Fibroblast of peridontal ligament (primary cell): ENCODE measurements around the gene ZNF12.
"Not testable (repeated sequence)": the region's sequence is repeated elsewhere in the genome, so short reads cannot be mapped to it uniquely, and the experiment has no call there.

Source experiments
- DNase-seq: peaks from one replicate; pipeline ENCODE4 v3.0.0-alpha.2; 2010; ENCODE audit errors: extremely low read depth

The ZNF12 gene

DNA sequence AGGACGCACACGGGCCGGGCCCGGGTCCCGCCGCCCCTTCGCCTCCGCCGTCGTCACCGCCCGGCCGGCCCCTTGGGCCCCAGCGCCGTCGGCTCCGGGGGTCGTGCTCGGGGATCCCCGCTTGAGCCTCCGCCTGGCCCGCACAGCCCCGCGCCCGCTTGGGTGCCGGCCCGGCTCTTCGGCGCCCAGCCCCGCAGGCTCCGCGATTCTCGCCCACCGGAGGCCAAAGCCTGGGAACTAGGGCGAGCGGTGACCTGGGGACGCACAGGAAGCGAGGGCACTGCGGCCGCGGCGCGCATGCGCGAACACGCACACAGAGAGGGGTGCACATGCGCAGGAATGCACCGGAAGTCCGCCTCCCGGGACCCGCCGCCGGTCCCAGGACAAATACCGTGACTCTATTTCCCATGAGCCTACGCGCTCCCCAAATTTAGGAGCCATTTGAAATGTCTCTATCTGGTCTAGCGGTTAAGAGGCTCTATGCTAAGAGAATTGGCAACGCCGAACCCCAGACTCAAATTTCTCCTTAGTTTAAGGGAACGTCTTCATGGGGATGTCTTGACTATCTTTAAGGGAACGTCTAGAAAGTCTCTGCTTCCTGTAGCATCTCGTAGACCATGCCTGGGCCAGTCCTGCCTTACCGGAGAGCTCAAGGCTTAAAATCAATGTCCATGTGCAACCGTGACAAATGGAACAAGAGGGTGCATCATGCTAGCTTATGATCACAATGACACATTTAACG is at the start of gene ZNF12:
ZNF12 (minus strand) TSS at position 282 of the 742 bp plus-strand sequence. CDS start 1,774 bp downstream, outside the sequence.
- peak; percentile 91 for DNase-seq

DNA sequence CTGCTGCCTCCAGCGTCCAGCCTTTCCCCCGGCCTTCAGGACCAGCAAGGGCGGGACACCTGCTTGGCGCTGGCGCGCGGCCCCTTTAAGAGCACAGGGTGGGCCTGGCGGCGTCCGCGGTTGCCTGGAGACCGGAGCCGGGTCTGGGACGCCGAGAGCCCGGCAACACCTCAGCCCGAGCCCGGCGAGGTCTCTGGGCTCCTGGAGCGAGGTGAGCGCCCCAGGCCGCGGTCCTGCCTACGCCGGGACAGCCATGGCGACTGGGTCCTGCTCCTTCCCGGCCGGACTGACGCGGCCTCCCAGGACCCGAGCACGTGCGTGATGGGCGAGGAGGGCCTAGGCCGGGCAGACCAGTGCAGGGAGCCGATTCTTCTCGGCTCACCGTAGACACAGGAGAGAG is 47.2 kb upstream of the ZNF12 start, which contains the start of gene RSPH10B2:
RSPH10B2 (plus strand) TSS at position 140 of the 400 bp plus-strand sequence. CDS start 3,575 bp downstream, outside the sequence.
- not testable (repeated sequence) for DNase-seq

DNA sequence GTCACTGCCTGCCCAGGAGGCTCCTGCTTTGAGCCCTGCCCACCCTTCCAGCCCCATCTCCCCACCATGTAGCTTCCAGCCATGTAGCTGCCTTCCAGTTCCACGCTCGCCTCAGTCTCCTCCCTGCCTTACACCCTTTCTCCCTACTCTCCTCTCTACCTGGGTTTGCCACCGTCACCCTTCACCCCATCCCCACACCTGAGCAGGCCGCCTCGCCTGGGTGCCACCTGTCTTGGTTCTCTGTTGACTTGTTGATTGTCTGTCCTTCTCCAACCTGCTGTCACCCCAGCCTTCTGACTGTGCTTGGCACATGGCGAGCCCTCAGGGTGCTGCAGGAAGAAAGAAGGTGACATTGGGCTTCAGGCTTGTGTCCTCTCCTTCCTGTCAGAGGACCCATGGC is 43.4 kb upstream of the ZNF12 start:
- DNase-seq: not testable (repeated sequence)

DNA sequence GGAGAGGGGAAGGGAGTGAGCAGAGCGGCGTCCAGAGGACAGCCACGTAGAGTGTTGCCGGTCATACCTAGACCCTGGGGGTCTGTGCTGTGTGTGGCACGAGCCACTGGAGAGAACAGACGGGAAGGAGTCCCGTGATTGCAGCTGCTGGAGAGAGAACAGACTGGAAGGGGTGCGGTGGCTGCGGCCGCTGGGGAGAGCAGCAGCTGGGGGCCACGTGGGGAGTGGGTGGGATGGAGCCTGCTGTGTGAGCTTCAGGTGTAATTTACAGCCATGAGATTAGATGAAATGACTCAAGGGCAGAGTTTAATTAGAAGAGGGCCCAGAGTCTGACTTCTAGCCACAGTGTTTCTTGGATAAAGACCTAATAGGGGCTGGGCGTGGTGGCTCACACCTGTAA is 42.6 kb upstream of the ZNF12 start:
- DNase-seq: not testable (repeated sequence)

DNA sequence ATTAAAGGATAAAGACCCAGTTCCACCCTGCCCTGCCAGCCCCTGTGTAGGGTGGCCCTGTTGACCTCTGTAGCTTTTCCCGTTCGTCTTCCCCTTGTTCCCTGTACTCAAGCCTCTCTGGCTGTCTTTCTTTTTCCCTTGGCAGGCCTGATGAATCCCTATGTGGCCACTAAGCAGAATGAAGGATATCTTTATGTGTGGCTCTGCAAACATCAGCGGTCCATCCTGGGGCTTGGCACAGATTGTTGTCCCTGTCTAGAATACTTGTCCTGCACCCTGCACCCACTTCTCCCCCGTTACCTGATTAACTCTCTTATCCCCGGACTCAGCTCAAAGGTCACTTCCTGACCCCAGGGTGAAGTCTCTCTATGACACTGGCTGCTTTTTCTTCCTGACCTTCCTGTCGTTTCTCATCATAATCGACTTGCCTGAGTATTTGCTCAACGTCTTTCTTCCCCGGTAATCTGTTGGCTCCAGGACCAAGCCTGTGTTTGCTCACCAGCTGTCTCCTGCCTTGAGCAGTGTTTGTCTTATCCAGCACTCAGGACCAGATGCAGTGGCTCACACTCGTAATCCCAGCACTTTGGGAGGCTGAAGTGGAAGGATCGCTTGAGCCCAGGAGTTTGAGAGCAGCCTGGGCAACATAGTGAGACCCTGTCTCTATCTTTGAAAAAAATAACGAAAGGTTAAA is 37.8 kb upstream of the ZNF12 start:
- DNase-seq: not testable (repeated sequence)

DNA sequence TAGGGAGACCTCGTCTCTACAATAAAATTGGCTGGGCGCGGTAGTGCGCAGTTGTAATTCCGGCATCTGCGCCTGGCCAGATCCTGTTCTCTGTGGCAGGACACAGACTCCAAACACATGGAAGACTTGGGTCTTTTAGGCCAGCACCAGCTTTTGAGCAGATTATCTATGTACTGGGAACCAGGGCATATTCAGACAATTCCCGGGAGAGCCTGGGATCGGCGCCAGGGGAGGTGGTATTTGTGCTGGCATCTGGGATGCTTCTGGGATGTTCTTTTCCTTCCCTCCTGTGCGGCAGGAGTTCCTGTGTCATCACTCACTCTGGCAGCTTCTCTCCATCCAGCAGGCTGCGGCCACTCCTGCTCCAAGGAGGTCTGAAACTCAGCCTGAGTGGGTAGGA is 31.7 kb upstream of the ZNF12 start:
- not testable (repeated sequence) for DNase-seq

DNA sequence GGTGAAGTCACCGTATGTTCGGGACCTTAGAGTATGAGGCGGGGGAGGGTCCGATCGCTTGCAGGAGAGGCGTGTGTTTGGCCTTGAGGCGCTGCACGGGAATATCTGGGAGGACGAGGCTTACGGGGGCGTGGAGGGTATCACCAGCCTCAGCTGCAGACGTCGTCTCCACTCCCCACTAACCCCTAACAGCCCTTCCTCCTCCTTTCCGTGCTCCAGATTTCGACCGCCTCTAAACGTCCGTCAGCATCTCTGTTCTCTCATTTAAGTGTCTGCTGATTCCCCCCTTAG is 23.5 kb upstream of the ZNF12 start:
- DNase-seq: peak; percentile 29

DNA sequence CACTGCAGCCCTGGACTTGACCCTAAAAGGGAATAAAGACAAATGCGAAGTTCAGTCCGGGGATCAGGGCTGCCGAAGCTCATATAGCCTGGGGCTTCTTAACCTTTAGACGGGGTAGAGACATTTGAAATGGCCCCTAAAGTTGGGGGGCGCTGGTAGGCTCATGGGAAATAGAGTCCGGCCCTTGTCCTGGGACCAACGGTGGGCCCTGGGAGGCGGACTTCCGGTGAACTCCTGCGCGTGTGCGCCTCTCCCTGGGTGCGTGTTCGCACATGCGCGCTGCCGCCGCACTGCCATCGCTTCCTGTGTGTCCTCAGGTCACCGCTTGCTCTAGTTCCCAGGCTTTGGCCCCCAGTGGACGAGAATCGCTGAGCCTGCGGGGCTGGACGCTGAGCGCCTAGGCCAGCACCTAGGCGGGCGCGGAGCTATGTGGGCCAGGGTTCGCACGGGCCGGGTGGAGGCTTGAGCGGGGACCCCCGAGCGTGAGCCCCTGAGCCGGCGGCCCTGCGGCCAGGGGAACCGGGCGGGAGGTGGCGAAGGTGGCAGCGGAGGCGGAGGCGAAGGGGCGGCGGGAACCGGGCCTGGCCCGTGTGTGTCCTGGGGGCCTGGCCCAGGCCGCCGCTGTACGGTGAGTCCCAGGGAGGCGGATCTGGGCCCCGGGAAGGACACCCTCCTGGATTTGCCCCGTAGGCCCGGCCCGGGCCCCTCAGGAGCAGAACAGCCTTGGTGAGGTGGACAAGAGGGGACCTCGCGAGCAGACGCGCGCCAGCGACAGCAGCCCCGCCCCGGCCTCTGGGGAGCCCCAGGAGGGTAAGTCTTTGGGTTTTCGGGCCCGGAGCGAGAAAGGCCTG is 23.0 kb upstream of the ZNF12 start:
- peak; percentile 88 for DNase-seq

DNA sequence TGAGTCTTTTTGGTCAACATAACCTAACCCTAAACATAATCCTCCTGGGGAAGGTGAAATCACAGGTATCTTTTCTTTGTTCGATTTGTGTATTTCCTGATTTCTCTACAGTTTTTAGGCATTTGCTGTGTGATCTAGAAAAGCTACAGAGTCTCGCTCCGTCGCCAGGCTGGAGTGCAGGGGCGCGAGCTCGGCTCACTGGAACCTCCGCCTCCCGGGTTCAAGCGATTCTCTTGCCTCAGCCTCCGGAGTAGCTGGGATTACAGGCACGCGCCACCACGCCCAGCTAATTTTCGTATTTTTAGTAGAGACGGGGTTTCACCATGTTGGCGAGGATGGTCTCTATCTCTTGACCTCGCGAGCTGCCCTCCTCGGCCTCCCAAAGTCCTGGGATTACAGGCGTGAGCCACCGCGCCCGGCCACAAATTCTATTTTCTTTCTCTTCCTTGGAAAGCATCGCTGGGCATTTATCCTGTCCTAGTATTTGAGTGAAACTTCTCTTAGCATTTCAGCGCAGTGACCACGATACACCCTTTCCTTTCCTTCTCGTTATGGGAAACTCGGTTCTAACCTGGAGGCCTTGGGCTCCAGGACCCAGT is 22.2 kb upstream of the ZNF12 start:
- DNase-seq: not testable (repeated sequence)

DNA sequence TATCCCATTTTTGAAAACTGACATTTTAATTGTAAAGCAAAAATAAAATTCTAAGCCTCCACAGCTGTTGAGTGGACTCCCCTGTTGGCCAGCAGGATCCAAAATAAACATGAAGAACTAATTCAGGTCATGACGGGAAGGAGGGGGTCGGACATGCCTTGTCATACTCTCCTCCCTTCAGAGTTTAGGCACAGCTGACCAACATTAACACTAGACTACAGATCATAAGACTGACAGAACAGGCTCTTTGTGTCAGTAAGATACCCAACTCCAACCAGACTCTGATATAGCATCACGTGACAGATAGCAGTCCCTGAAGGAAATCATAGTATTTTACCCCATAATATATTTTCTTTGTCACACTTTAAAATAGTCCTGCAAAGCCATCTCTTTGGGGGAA is 20.9 kb upstream of the ZNF12 start:
- DNase-seq: no peak

DNA sequence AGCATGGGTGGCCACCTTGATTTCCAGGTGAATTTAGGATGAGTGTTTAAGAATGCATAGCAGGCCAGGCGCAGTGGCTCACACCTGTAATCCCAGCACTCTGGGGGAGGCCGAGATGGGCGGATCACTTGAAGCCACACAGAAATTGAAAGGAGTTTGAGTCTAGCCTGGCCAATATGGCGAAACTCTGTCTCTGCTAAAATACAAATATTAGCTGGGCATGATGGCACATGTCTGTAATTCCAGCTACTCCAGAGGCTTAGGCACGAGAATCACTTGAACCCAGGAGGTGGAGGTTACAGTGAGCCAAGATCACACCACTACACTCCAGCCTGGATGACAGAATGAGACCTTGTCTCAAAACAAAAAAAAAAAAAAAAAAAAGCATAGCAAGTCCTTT is 19.6 kb upstream of the ZNF12 start:
- DNase-seq: not testable (repeated sequence)

DNA sequence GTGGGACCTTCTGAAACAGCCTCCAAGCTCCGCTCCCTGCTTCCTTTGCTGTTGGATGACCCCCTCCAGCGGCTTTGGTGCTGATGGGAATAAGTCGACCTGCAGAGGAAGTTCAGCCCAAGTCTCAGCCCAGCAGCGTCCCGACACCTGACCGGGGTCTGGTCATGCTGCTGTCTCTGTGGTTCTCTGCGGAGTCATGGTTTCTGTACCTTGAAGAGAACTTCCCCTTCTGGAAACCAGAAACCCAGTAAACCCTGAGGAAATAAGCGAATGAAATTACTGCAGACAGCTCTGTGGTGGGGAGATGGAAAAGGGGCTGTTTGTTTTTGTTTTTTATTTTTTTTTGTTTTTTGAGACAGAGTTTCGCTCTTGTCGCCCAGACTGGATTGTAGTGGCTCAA is 18.3 kb upstream of the ZNF12 start:
- DNase-seq: no peak

DNA sequence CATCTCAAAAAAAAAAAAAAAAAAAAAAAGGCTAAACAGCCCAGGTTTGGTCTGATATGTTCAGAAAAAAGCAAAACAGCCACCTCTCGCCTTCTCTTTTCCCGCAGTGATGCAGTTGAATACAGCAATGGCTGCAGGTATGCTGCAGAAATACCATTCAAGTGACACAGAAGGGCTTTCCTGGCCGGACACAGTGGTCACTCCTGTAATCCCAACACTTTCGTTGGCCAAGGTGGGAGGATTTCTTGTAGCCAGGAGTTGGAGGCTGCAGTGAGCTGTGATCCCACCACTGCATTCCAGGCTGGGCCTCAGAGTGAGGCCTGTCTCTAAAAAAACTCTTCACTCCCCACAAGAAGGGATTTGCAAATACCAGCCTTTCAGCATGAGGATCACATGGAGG is 17.6 kb upstream of the ZNF12 start:
- DNase-seq: not testable (repeated sequence)

DNA sequence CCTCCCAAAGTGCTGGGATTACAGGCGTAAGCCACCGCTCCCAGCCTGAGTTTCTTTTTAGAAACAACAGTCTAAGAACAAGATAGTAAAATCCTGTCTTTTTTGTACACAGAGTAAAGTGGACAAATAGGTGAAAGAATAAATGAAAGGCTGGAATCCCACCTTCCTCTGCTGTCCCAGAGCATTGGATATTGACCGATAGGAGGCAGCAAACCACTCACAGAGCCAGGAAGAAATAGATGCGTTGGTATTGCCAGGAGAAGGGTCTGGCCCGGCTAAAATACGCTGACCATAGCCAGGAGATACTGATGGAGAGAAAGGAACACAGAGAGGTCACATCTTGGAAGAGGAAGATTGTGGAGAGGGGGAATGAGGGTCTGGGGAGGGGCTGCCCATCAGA is 11.4 kb upstream of the ZNF12 start:
- DNase-seq: no peak

DNA sequence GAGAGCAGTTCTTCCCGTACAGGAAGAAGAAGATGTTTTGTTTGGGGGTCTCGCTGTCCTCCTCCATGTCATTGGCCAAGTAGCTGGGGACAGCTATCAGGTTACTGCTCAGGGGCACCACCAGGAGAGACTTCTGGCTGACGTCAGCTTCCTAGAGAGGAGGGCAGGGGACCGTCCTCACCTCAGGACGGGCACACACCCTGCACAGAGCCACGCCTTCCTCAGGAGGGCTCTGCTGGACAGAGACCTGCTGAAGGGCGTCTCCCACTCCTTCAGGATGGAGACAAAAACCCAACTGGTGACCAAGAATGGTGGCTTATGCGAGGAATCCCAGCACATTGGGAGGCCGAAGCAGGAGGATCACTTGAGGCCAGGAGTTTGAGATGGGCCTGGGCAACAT is 9.2 kb upstream of the ZNF12 start:
- not testable (repeated sequence) for DNase-seq

DNA sequence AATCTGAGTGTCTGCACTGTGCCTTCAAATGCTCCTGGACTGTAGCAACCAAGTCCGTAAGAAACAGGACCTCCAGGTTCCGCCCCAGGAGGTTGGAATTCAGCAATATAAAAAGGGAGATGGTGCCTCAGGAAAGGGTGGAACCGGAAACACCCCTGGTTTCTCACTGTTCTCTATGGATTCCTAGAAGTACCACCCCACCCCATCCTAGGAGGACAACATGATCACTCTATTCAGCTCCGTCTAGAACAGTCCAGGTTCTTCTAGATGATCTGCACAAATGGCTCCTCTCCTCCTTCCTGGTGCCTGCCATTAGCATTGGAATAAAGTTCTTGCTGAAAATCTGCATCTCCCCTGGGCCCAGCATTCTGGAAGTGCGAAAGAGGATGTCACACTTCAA is 7.6 kb upstream of the ZNF12 start:
- no peak for DNase-seq

DNA sequence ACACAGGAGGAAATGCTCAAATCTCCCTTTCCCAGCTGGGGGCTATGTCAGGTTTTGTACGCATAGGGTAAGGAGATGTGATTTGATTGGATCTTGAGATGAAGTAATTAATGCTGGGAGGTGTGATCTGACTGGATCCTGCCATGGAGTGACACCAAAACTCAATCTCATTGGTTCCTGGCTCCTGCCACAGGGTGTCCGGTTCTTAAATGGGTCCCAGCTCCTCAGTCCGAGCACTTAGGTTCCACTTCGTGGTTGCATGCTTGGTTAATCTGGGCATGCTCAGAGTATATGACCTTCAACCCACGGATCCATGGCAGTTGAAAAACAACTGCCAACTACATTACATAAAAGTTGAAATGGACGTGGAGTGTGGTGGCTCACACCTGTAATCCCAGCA is 3.1 kb upstream of the ZNF12 start:
- DNase-seq: no peak

DNA sequence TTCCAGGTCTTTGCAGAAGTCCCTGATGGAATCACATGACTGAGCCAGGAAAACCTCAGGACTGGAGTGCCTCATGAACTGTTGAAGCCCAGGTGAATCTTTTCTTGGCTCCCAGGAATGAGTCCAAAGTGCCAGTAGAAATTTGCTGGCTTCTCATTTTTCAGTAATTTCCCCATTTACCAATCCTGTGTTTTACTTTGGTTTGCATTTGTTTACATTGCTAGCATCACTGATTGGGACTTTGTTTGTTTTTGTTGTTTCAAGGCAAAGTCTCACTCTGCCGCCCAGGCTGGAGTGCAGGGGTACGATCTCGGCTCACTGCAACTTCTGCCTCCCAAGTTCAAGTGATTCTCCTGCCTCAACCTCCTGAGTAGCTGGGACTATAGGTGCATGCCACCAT is 1.6 kb upstream of the ZNF12 start:
- DNase-seq: no peak

DNA sequence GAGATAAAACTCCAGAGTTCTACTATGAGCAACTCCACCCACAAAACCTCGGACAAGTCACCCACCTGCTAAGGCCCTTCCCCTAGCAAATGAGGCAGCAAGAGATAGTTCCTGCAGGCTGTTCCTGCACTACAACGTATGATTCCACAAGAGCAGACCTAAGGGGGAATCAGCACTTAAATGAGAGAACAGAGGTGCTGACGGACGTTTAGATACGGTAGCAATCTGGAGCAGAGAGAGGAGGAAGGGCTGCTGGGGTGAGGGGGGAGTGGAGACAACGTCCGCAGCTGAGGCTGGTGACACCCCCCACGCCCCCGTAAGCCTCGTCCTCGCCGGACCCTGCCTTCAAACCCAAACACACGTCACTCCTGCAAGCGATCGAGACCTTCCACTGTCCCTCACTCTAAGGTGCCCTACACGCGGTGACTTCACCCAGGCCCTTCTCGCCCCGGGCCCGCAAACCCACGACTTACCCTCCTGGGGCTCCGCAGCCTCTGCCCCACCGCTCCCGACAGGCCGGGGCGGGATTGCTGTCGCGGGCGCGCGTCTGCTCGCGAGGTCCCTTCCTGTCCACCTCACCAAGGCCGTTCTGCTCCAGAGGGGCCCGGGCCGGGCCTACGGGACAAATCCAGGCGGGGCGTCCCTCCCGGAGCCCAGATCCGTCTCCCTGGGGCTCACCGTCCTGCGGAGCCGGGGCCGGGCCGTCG is 635 bp downstream of the ZNF12 start:
- DNase-seq: peak; percentile 24

DNA sequence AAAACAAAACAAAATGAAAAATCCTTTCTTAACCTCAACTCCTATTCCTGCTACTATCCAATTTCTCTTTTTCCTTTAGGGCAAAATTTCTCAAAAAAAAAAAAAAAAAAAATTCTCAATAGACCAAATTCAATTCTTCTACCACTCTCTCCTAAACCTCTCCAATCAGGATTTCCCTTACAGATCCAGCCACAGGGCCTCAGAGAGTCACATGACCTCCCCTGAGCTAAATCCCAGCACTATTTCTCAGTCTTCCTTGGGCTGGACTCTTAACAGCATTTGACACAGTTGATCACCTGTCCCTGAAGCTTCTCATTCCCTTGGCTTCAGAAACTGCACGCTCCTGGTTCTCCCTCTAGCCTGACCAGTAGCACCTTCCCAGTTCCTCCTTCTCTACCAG is 4.9 kb downstream of the ZNF12 start:
- DNase-seq: no peak

DNA sequence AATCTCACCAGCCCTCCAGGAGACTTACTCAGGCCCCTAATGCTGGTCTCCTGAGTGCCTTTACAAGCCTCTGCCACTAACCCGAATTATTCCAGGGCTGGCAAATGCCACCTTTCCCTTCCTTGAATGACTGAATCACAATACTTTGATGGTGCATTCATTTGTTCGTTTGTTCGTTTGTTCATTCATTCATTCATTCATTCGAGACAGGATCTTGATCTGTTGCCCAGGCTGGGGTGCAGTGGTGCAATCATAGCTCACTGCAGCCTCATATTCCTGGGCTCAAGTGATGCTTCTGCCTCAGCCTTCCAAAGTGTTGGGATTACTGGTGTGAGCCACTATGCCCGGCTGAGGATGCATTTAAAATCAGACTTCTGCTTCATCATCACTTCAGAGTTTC is 6.0 kb downstream of the ZNF12 start:
- DNase-seq: no peak
